GM19324 (cell line): ENCODE measurements around the gene SLC12A7.

ENCODE experiments used
- ATAC-seq: cut with Tn5 transposase; IDR thresholded peaks from one replicate; pipeline ENCODE4 v1.9.1; 2021; ENCODE audit warnings: mild to moderate bottlenecking, moderate library complexity; ENCODE audit not compliant: unreplicated experiment, low FRiP score

The SLC12A7 gene

GRCh38 chr5:1055896-1056610 lies 55.8 kb downstream of the SLC12A7 start:
- ATAC-seq, result no peak

DNA sequence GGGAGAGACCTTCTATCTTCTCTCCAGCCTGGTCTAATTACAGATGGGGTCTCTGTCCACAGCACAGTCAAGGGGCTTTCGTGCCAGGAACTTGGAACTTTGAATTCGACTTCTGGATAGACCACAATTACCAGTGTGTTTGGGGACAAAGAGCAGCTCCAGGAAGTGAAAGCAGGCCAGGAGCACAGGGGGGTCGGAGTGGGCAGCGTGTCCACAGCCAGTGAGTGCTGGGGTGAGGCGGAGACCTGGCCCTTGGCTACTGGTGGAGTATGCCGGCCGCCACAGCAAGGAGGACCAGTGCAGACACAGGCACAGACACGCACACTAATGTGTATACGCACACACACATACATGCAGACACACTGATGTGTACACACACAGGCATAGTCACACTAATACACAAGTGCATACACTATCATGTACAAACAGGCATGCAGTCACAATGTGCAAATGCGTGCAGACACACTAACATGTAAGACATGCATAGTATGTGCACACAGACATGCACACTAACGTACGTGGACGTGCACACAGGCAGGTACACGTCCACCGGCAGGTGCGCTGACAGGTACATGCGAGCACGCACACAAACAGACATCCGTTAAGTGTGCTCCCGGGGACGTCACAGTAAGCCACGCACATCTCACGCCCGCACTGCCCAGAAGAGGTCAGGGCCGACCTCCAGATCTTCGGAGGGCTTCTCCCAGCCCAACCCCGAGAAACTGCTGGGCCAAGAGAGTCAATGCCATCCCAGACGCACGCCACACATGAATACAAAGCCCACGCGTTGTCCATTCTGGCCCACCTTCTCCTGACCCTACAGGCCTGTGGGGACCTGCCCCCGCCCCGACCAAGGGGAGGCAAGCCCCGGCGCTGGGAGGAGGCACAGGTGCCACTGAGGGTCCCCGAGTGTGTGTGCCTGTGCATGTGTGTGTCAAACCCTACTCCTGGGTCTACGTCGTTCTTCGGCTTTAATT lies 56.8 kb downstream of the SLC12A7 start:
- ATAC-seq, result no peak

DNA sequence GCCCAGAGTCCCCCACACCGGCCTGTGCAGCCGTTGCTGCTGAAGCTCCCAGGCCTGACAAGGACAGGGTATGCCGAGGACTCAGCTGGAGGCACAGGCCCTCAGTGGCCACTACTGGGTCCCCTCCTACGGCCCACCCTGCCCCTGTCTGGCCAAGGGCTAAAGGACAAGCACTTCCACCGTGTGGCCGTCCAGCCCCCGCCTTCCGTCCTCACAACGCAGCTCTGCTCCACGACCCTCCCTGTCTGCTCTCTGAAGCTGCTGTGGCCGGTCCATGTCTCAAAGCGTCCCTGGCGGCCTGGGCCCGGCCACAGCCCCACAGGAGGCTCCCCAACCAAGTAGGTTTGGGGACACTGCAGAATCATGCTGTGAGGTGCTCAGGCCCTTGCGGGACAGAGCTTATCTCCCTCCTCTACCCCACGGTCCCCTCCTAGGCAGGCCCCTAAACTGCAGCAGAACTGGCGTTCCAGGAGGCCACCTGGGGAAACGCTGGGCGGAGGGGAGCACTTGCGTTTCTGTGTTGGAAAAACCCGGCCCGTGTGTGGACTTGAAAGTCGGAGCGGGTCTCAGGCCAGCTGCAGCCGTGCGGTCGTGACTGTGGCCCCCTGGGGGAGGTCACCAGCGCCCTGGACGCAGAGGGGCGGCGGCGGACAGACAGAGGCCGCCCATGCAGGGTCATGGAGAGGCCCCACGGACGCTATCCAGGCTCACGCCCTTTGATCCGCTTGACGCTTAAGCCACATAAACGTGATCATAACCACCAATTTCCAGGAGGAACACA lies 57.7 kb downstream of the SLC12A7 start:
- ATAC-seq, result no peak

DNA sequence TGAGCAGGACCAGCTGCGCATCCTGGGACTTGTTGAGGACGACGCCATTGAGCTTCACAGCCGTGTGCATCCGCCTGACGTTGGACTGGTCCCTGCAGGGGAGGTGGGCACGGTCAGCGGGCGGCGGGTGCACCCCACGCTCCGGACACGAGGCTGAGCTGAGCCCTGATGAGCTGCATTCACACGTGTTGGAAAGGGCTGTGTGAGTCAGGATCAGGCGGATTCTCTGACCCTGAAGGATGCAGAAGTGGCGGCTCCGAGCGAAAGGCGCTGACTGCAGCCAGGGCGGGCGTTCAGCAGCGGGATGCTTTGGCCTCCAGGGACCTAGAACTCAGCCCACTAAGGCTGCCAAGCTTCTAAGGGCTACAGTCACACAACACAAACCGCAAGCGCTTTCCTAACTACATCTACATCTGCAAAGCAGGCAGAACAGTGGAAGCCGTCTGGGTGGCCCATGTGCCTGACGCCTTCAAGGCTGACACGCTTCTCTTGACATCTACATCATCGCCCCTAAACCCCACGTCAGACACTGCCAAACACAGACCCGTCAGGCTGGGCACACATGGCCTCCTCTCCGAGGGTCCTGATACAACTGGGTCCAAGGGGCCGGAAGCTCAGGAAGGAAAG lies 58.4 kb downstream of the SLC12A7 start:
- ATAC-seq, result no peak

DNA sequence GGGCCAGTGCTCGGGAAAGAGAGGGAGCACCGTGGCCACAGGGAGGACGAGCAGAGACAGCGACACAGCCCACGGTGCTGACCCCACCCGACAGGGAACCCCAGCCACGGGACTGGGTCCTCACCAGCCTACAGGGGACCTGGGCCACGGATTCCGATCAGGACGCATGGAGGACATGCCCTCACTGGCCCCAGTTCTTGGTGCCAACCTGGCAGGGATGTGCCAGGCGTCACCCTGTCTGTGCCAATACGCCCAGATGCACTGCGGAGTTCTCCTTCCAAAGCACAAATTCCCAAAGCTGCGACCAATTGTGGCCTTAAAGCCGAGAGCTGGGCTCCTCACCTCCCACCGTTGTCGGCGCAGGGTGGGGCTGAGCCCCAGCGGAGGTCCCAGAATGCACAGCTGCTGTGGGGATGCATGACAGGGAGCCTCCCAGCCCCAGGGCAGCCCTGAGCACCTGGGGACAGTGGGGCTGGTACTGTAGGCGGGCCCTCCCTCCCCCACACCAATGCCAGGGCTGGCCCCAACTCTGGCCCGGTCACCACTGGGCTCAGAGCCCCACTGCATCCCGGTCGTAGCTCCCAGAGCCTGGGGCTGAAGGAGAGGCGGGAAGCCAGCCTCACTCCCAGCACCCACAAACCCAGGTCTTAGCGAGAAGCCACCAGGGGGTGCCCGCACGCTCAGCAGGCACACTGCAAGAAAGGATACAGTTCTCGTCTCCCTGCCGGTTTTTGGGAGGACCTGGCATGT lies 59.0 kb downstream of the SLC12A7 start:
- ATAC-seq, result no peak

GRCh38 chr5:1052076-1052475 lies 59.8 kb downstream of the SLC12A7 start:
- ATAC-seq, result no peak

DNA sequence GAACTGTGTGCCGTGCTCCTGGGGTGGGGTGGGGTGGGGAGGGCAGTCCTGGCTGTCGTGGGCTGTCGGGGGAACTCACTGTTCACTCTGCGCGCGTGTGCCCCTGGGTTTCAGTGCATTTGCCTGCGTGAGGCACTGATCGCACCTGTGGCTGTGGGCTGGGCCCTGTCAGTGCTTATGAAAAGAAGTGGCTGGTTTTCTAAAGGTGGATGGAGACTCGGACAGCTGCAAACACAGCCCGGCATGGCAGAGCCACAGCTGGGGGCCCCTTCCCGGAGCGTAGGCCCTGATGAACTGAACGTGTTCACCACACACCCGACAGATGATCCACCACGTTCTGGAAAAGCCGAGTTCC lies 60.5 kb downstream of the SLC12A7 start:
- no peak for ATAC-seq

DNA sequence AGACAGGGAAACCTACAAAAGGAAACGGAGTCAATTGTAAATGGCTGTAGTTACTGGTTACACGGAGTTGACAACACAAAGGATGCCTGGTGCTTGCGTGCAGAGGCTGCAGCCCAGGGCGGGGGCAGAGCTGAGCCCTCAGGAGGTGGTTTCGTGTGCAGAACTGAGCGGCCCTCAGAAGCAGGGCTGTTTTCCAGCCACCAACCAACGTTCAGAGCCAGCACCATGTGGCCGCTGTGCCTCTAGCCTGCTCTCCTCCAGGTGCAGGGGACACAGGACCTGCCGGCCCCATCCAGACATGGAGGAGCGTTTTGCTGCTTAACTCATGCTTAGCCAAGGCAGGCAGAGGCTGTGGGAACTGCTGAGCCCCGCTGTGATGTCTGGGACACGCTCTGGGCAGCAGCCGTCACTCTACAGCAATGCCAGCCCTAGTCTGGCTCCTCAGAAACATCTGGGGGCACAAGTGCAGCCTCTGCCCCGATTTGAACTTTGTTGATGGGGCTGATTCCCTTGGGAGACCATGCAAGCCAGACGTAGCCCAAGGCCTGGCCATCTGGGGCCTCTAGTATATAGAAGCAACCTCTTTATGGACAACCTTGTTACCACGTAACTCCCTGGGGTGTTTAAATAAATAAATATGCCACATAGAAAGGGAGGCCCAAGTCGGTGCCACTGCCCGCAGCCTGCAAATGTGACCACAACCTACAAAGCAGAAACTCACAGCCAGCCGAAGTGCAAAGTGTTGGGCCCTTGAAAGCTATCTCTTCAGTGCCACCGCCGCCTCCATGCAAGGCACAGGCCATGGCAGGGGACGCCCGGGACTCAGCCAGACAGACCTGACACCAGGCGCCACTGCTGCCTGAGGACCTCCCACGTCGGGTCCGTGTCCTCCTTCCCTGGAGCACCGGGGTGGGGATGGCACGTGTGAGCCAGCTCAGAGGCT lies 61.2 kb downstream of the SLC12A7 start:
- ATAC-seq, result no peak

DNA sequence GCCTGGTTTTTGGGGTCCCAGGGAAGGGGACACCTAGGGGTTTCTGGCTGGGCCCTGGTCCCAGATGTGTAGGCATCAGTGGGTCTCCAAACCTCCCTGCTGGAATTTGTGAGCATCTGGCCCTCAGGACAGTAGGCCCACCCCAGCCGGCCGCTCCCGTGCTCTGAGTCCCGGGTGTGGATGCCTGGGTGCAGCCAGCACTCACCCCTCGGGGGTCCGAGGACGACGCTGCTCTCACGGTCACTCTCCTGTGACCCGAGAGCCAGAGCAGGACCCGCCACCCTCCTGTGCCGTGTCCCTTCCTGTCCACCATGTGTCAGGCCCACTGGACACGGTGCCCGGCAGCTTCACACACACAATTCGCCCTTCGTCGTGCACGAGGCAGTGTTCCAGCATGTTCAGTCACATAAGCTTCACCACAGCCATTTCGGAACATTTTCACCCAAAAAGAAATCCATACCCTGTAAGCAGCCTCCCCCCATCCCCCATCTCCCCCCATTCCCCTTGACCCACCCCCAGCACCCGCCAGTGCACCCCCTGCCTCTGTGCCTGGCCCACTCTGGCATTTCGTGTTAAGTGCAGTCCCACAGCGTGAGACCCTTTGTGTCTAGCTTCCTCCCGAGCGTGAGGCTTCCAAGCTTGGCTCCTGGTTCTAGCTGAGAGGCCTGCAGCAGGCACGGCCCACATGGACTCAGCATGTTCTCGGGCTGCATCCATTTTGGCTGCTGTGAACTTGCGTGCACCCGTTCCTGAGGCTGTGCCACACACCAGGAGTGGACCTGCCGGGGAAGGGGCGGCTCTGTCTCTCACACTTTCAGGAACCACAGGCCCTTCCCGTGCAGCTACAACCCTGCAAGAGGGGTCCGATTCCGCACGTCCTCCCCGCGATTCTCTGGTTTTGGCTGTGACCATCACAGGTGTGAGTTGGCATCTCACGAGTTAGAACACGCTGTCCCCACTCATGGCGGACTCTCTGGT lies 62.7 kb downstream of the SLC12A7 start:
- ATAC-seq, result no peak

GRCh38 chr5:1048162-1048721 lies 63.6 kb downstream of the SLC12A7 start:
- no peak for ATAC-seq

DNA sequence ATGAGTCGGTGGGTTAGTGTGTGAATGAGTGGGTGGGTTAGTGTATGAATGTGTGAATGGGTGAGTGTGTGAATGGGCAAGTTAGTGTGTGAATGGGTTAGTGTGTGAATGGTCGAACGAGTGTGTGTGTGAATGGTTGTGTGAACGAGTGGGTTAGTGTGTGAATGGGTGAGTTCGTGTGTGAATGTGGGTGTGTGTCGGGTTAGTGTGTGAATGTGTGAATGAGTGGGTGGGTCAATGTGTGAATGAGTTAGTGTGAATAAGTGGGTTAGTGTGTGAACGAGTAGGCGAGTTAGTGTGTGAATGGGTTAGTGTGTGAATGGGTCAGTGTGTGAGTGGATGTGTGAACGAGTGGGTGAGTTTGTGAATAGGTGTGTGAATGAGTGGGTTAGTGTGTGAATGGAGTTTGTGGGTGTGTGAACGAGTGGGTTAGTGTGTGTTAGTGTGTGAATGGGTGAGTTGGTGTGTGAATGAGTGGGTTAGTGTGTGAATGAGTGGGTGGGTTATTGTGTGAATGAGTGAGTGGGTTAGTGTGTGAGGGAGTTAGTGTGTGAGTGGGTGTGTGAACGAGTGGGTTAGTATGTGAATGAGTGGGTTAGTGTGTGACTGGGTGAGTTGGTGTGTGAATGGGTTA lies 64.4 kb downstream of the SLC12A7 start:
- no peak for ATAC-seq

- no peak for ATAC-seq
Observed at GRCh38 chr5:1045960-1046560, 65.8 kb downstream of the SLC12A7 start.

GRCh38 chr5:1044117-1044516 lies 67.7 kb downstream of the SLC12A7 start:
- ATAC-seq, result no peak

GRCh38 chr5:1043327-1043726 lies 68.5 kb downstream of the SLC12A7 start:
- ATAC-seq, result no peak

- no peak for ATAC-seq
Observed at GRCh38 chr5:1042626-1043025, 69.2 kb downstream of the SLC12A7 start.
